Measurements from ENCODE around the gene FGF14.

- TF ChIP-seq CTCF (IDR thresholded peaks at IDR 0.05) (no peak), EP300 (IDR thresholded peaks at IDR 0.05) (no peak), POLR2A (IDR thresholded peaks at IDR 0.05) (no peak), POLR2AphosphoS5 (IDR thresholded peaks at IDR 0.05) (no peak)
Observed at GRCh38 chr13:101915755-101916107, 486.1 kb downstream of the FGF14 start.
